A673 (cell line): Measurements from ENCODE around the gene CCDC136.

Source experiments
- CTCF ChIP-seq: fragments of 300-800, 200-600 bp; sonication (generic); conservative IDR thresholded peaks from 2 replicates; pipeline ENCODE4 v1.5.1; 2017; ENCODE audit warnings: low read depth, mild to moderate bottlenecking, antibody characterized with exemption, low read length, moderate library complexity, mixed read lengths
- EZH2 ChIP-seq: fragments of 200-600 bp; sonication (generic); IDR thresholded peaks from 2 replicates; pipeline ENCODE4 v1.6.1; 2017; ENCODE audit warnings: borderline replicate concordance, low read depth, mild to moderate bottlenecking, mixed read lengths, antibody characterized with exemption, low read length; ENCODE audit not compliant: poor library complexity, severe bottlenecking

GRCh38 chr7:128742206-128742605 lies 49.6 kb upstream of the CCDC136 start:
- no peak for TF ChIP-seq CTCF
- TF ChIP-seq EZH2 = no peak
